HCEC 1CT (cell line): Measurements from ENCODE around the gene KSR1.
"Not testable (repeated sequence)": the region's sequence is repeated elsewhere in the genome, so short reads cannot be mapped to it uniquely, and the experiment has no call there.

Experiments
- DNase-seq: peaks from one replicate; pipeline ENCODE4 v3.0.0-alpha.2; 2017

Gene KSR1

GRCh38 chr17:27621942-27622559 is 165.8 kb downstream of the KSR1 start:
- no peak for DNase-seq

- no peak for DNase-seq
Observed at GRCh38 chr17:27622986-27623385, 166.7 kb downstream of the KSR1 start.

GRCh38 chr17:27623614-27624013 is 167.4 kb downstream of the KSR1 start:
- no peak for DNase-seq

GRCh38 chr17:27624539-27624938 is 168.3 kb downstream of the KSR1 start:
- DNase-seq: no peak

- DNase-seq: no peak
Observed at GRCh38 chr17:27625856-27626255, 169.6 kb downstream of the KSR1 start.

GRCh38 chr17:27627514-27627913 is 171.3 kb downstream of the KSR1 start:
- DNase-seq: no peak

- no peak for DNase-seq
Observed at GRCh38 chr17:27628376-27628775, 172.1 kb downstream of the KSR1 start.

GRCh38 chr17:27629260-27629659 is 173.0 kb downstream of the KSR1 start:
- DNase-seq: not testable (repeated sequence)

GRCh38 chr17:27630607-27631410 is 174.6 kb downstream of the KSR1 start, which contains the start of gene LGALS9:
TSS of gene LGALS9 (plus strand) at chr17:27631188. CDS start at chr17:27631266, 78 bp downstream.
- no peak for DNase-seq

- no peak for DNase-seq
Observed at GRCh38 chr17:27631411-27631760, 175.1 kb downstream of the KSR1 start.

GRCh38 chr17:27631897-27632725 is 175.9 kb downstream of the KSR1 start:
- no peak for DNase-seq

GRCh38 chr17:27632766-27633165 is 176.5 kb downstream of the KSR1 start:
- not testable (repeated sequence) for DNase-seq

GRCh38 chr17:27633312-27634025 is 177.2 kb downstream of the KSR1 start:
- no peak for DNase-seq

GRCh38 chr17:27634026-27634335 is 177.7 kb downstream of the KSR1 start:
- no peak for DNase-seq

- DNase-seq: no peak
Observed at GRCh38 chr17:27634776-27635175, 178.5 kb downstream of the KSR1 start.

- no peak for DNase-seq
Observed at GRCh38 chr17:27635275-27635823, 179.1 kb downstream of the KSR1 start.

GRCh38 chr17:27636005-27636520 is 179.8 kb downstream of the KSR1 start:
- not testable (repeated sequence) for DNase-seq

GRCh38 chr17:27637818-27638217 is 181.6 kb downstream of the KSR1 start:
- DNase-seq: not testable (repeated sequence)

- not testable (repeated sequence) for DNase-seq
Observed at GRCh38 chr17:27638415-27638914, 182.2 kb downstream of the KSR1 start.

GRCh38 chr17:27640790-27641189 is 184.5 kb downstream of the KSR1 start:
- DNase-seq: no peak

- no peak for DNase-seq
Observed at GRCh38 chr17:27644586-27644985, 188.3 kb downstream of the KSR1 start.

GRCh38 chr17:27645621-27646020 is 189.4 kb downstream of the KSR1 start:
- not testable (repeated sequence) for DNase-seq
